Measurements from ENCODE around the gene GRM4. TPM values are rescaled to one million over a fixed set of nuclear protein-coding genes. Genes with fewer than 3 reads are reported as not detected.
"Not testable (repeated sequence)": the region's sequence is repeated elsewhere in the genome, so short reads cannot be mapped to it uniquely, and the experiment has no call there.

Gene GRM4
- total RNA-seq, 1 donor from 2014 or later, result under 0.01 TPM

DNA sequence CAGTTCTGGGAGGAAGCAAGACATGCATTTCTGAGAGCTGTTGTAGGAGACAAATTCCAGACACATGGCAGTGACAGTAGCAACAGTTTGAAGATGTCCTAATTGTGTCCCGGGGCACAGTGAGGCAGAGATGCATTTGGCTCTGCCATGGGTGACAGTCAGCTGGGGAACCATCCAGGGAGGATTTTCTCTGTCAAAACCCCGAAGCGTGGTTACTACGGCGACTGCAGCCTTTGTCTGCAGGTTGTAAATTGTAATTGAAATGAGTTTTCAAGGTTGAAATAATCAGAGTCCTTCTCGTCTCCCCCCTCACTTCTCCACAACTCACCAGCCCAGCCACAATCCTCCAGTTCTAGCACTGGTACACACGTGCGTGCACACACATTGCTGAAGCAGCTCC lies 100.1 kb downstream of the GRM4 start:
- no peak for DNase-seq (ENCODE audit: low read depth in 2 of 2)

DNA sequence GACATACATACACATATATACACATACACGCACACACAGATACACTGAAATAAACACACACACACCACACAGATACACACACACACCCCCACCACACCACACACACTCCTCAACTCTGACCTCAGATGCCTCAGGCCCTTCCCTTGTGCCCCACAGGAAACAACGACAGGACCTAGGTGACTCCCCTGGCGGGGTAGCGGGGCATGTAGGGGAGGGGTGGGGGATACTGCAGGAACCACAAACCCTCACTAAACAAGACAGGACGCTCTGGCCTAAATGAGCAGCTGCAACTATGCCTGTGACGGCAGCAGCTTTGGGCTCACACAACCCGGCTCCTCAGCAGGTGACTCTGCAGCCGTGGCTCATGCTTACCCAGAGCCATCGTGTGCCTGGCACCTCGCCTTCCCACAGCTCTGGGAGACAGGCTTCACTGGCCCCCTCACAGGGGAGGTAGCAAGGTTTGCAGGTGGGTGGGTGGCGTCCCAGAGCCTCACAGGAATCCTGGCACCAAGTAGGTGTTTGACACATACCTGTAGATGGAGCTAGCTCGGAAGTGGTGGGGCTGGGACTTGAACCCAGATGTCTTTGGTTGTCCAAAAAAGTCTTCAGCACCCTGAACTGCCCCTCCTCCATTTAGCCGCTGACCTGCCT lies 100.8 kb downstream of the GRM4 start:
- DNase-seq (ENCODE audit: low read depth in 2 of 2), result no peak

DNA sequence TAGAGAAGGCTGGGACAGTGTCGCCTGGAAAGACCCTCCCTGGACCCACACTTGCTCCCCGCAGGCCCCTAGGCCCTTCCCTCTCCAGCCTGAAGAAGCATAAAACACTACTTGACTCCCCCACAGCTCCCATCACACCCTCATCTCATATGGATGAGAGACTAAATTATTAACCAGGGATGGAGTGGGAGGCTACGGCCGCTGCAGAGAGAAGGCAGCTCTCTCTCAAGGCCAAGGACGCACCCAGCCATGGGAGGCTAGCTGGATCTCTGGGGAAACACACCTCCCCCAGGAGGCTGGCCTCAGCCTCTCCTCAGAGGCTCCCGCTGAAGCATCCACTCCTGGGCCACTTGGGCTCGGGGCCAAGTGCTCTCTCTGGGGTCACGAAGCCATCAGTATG lies 102.5 kb downstream of the GRM4 start:
- no peak for DNase-seq (ENCODE audit: low read depth in 2 of 2)

DNA sequence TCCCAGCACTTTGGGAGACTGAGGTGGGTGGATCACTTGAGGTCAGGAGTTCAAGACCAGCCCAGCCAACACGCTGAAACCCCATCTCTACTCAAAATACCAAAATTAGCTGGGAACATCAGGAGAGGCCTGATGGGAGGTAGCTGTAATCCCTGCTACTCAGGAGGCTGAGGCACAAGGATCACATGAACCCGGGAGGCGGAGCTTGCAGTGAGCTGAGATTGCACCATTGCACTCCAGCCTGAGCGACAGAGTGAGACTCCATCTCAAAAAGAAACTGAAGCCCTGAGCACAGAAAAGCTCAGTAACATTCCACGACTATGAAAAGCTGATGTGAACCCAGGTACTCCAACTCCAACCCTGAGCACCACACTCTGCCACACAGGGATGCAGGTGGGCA lies 103.9 kb downstream of the GRM4 start:
- not testable (repeated sequence) for DNase-seq (ENCODE audit: low read depth in 2 of 2)

DNA sequence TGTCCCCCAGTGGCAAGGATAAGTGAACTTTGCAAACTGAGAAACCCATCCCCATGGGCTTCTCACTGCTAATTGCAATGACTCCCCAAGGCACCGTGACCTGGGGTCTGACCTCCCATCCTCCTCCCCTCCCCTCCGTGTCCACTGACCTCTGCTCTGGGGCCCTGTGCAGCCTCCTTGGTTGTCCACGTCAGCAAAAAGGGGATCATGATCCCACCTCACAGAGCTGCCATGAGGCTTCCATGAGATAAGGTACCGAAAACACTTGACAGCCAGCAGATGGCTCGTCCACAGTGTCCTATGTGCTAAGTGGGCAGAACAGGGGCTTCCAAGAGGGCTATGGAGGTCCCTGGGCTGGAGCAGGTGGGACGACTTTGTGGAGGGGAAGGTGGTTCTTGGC lies 104.5 kb downstream of the GRM4 start:
- no peak for DNase-seq (ENCODE audit: low read depth in 2 of 2)

DNA sequence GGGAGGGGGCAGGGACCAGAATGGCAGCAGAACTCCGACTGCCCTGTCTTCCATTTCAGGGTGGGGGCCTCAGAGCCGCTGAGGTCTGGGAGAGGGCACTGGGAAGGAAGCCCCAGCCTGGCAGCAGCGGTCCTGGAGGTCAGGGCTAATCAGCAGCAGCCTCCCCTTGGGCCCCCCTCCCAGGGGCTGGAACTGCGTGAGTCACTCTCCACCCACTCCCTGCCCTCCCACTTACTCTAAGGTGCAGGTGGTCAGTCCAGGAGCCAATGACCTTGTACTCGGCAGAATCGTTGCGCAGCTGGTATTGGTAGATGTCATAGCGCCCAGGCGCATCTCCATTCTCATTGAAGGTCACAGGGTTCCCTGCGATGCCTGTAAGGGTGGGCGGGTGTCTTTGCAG lies 105.9 kb downstream of the GRM4 start:
- no peak for DNase-seq (ENCODE audit: low read depth in 2 of 2)

DNA sequence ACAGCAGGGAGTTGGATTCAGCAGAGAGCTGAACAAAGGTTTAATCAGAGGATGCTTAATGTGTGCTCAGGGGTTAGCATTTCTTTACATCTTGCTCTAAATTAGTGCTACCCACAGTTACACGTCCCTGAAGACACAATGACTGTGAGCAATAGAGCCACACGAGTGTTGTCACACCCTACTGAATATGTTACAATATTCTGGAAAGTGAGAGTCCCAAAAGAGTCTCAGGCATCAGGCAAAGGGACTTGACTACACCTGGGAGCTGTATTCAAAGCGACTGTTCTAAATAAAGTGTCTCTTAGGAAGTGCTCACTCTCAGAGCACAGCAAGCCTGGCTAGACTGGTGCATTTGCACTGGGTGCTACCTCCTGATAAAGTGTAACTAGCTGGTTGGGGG lies 108.7 kb downstream of the GRM4 start:
- no peak for DNase-seq (ENCODE audit: low read depth in 2 of 2)

DNA sequence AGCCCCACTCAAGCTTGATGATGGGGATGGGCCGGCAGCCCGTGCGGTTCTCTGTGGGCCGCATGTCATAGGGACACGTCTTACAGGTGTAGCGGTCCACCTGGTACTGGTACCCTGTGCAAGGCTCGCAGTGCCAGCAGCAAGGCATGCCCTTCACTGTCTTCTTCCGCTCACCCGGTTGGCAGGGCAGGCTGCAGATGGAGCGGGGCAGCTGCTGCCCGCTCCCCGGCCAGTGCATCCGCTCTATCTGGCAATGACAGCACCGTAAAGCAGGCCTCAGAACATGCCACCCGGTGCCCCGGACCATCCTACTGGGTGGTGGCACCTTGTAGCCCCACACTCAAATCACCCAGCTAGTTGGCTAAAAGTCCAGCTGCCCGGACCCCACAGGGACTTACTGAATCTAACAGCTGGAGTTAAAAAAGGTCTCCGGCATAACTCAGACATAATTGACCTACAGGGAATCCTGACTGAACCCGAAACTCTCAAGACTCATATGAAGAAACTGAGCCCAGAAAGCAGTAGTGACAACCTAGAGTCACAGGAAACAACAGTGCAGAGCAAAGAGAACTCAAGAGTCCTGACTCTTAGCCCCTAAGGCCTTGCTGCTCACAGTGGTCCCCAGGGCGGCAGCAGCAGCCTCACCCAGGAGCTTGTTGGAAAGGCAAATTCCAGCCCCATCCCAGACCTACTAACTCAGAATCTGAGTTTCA lies 109.4 kb downstream of the GRM4 start:
- no peak for DNase-seq (ENCODE audit: low read depth in 2 of 2)

DNA sequence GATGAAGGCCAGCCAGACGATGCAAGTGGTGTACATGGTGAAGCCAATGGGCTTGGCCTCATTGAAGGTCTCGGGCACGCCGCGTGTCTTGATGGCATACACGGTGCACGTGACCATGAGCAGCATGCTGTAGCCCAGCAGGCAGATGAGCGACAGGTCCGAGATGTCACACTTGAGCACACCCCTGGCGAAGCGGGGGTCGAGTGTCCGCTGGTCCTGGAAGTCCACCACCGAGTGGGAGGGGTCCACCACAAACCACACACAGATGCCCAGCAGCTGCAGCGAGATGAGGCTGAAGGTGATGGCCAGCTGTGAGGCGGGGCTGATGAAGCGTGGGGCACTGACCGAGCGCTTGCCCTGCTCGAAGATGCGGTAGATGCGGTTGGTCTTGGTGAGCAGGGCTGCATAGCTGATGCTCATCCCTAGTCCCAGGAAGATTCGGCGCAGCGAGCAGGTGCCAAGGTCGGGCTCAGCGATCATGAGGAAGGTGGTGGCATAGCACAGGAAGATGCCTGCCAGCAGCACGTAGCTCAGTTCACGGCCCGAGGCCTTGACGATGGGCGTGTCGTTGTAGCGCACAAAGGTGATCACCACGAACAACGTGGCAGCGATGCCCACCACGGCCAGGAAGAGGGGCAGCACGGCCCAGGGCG lies 110.1 kb downstream of the GRM4 start:
- no peak for DNase-seq (ENCODE audit: low read depth in 2 of 2)

DNA sequence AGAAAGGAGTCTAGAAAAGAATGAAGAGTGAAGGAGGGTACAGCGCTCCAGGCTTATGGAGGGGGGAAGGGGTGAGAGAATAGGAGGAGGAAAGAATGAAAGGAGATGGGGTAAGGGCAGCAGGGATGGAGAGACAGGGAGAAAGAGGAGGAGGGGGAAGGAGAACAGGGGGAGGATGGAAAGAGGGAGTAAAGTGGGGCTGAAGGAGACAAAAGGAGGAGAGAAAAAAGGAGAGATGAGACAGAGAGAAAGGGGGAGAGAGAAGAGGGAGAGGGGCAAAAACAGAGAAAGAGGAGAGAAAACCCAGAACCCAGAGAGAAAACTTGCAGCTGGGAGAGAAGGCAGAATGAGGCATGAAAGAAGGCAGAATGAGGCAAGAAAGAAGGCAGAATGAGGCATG lies 110.7 kb downstream of the GRM4 start:
- DNase-seq (ENCODE audit: low read depth in 2 of 2), result no peak

DNA sequence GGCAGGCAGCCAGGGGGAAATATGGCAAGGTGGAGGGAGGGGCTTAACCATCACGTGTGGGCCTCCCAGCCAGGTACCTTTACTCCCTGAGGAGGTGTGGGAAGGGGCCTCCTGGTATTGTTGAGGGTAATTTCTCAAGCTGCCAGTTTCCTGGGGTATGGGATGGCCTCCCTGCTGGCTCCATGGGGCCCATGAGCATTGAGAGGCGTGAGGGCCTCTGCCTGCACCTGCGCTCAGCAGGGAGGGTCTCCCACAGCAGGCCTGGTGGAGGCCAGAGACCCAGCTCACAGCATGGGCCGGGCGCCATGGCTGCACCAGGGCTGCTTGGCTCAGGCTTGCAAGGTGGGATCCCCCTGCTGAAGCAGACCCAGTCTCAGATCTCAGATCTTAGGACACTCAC lies 113.0 kb downstream of the GRM4 start:
- no peak for DNase-seq (ENCODE audit: low read depth in 2 of 2)

DNA sequence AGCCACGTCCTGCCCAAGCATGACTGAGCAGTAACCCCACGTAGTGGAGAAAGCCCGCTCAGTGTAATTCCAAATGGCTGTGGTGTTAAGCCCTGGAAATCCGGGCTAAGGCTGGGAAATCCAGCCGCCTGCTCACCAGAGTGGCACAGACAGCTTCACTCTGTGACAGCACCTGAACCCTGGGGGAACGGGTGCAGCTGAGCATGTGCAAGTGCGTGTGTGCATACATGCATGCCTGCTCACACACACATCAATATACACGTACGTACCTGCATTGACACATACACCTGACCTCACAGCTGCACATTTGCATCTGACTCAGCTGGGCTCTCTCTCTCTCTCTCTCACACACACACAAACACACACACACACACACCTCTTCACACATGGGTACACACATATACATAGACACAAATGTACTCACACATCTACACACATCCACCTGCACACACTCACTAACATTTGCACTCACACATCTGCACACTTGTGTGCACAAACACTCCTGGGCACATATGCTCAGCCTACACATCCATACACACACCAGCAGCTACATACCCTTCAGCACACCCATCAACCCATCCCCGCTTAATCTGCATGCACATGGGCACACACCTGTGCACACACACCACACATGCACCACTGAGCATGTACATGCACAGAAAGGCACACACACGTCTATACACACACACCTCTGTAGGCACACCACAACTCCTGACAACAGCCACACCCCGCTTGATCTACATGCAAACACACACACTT lies 114.1 kb downstream of the GRM4 start:
- DNase-seq (ENCODE audit: low read depth in 2 of 2), result no peak

DNA sequence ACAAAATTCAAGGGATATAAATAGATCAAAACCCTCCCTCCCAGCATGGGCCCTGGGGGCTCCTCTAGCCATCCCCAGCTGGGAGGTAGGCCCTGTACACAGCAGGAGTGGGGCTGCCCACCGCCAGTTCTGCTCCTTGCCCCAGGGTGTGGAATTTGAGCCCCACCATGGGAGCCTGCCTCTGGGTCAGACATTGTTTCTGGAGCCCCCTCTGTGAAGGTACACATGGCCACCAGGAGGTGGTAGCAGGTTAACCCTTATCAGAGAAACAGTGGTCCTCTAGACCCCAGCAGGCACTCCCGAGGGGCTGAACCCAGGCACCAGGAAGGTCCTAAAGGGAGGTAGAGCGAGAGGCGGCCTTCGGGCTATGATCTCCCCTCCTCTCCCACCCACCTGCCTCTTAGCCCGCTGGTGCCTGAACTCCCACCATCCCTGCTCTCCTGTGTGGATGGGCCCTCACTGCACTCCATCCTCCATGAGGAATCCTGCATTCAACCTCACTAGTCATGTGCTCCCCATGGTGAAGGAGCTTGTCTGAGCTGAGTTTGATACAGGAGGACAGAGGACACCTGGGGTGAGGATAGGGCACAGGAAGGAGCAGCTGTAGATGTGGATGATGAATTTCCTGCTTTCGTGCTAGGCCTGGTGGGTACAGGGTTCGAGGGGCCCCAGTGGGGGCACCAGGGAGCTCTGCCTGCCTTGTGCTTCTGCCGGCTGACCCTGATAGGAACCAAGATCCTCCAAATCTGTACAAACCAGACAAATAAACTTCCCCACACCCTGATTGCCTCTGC lies 114.9 kb downstream of the GRM4 start:
- DNase-seq (ENCODE audit: low read depth in 2 of 2), result no peak

DNA sequence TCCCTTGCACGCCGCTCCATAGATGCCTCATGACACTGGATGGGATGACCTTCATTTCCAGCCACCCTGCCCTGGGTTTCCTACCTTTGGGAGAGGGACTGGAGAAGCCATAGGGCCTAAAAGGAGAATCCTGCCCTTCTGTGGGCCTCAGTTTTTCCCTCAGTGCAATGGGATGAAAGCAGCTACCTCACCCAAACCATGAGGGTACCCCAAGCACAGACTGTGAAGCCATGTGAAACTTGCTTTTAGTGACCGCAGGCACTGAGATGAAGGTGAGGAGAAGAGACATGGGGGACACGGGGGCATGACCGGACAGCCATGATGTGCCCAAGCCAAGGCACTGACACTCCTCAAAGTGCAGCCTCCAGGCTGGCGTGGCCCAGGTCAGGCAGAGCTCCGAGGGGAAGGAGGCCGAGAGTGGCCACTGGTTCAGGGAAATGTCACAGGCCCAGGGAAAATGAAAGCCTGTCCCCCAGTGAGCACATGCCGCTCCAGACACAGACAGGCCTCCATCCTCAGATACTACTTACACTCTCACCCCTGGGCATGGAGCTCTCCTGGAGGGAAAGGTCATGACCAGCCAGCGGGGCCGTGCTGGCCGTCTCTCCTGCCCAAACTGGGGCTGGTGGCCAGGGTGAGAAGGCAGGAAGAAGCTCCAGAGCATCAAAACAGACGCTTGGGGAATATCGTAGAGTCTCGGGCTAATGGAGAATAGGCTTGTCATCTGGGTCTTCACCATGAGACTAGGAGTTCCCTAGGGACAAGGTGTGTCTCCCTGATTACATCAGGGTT lies 116.2 kb downstream of the GRM4 start:
- DNase-seq (ENCODE audit: low read depth in 2 of 2), result no peak

DNA sequence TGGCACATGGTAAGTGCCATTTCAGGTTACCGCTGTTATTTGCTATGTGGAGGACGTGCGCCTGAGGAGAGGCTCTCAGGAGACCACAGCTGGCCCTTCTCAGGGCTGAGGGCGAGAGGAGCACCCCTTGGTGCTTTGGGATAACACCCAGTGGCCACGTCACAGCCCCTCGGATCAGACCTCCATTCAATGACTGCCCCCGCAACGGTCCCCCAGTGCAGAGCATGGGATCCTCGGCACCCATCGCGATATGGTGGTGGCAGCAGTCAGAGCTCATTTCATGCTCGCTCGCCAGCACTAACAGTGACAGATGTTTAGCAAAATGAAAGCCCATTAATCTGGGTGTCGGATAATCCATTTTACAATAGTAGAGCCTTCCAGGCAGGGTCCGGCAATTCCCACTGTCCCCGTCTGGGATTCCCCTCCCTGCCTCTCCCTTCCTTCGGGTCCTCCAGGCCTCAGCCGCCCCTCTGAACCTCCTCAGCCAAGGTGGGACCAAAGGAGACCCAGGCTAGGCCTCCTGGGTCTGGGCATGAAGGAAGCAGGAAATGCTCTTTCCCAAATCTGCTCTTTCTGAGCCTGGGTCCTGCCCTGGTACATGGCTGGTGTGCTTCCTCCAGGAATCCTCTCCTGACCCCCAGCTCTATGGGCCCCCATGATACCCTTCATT lies 117.1 kb downstream of the GRM4 start:
- no peak for DNase-seq (ENCODE audit: low read depth in 2 of 2)

DNA sequence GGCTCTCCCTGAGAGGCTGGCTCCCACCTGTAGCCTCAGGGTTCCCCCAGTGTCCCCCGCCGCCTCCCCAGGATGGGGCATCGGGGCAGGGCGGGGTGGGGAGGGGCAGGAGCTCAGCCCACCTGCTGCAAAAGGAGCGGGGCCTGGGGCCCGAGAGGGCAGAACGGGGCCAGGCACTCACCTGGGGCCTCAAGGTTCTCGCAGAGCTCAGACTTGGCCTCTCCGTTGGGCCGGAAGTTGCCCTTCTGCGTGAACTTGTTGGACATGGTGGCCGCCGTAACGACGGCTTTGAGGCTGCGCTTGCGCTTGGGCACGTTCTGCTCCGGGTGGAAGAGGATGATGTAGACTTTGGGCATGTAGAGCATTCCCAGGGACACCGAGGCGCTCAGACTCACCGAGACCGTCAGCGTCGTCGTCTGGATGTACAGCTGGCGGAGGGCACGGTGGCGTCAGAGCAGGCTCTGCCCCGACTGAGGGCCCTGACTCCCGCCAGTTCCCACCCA lies 117.9 kb downstream of the GRM4 start:
- no peak for DNase-seq (ENCODE audit: low read depth in 2 of 2)

DNA sequence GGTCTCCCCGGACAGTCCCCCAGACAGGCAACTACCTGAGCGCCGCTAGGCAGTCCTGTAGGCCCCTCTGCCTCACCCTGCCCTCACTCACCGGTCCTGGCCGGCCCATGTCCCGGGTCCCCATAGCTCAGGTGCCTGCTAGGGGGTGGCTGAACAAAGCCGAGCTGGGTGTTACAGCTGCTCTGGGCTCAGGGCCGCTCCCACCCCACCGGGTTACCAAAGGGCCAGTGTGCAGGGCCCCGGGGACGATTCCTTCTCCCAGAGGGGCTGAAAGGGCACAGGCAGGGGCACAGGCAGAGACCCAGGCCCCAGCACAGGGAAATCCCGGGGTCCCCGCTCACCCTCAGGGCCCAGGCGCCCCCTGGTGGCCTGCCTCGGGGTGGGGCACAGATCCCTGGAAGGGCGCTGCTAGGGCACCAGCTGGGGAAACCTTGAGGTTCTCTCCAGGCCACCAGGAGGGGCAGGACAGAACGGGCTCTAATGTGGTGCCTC lies 118.4 kb downstream of the GRM4 start:
- DNase-seq (ENCODE audit: low read depth in 2 of 2), result peak in 1 of 2 donors; percentile 26

DNA sequence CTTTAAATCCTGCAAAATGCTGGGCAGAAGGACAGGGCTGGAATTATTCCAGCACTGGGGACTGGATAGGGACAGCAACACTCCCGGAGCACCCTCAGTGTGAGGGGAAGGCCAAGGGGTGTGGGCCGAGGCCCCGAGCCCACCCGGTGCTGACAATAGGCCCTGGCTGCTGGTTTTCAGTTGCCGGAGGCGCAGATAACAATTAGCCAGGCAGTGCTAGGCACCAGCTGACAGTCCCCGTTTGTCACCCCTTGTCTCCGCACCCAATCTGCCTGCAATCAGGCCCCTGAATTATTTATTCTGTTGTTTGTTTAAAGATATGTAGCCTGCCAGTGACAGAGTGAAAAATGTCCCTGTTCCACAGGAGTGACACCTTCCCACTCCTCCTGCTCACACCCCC lies 120.0 kb downstream of the GRM4 start:
- DNase-seq (ENCODE audit: low read depth in 2 of 2), result no peak

DNA sequence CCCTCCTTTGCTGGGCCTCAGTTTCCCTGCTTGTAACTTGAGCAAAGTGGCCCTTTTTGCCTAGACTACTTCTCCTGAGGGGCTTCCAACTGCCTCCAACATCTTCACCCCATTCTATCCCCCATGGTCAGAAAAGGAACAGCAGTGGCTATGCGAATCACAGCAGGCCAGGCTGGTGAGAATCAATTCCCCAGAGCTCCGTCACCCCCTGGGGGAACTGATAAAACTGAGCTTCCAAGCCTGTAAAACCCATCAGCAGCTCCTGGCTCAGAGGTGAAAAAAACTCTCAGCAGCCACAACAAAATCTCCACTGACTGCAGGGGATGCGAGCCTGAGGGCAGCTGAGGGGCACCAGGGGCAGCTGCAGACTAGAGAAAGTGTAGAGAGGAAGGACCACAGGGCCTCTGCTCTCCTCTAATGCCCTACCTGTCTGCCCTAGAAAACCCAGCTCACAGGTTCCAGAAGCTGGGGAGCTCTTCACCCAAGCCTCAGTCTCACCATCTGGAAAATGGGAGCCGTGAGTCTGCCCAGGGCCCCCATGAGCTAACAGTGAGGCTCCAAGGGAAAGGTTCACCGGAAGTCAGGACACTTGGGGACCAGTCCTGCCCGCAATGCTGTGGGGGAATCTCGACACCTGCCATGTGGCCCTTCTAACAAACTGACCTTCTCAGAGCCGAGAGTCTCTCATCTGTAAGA lies 120.6 kb downstream of the GRM4 start:
- no peak for DNase-seq (ENCODE audit: low read depth in 2 of 2)
